SU-DHL-6 (cell line): ENCODE measurements around the gene C1orf21.

Experiments
- CTCF ChIP-seq: fragments of 200-600 bp; sonication (generic); IDR thresholded peaks from one replicate; pipeline ENCODE4 v1.5.1; 2017; ENCODE audit warnings: antibody characterized with exemption, mild to moderate bottlenecking, low read length, moderate library complexity; ENCODE audit not compliant: insufficient read depth, poor library complexity, severe bottlenecking
- EZH2phosphoT487 ChIP-seq: fragments of 200-600 bp; sonication (generic), shearing (Covaris generic); conservative IDR thresholded peaks from 2 replicates; pipeline ENCODE4 v1.6.1; 2018; ENCODE audit warnings: mild to moderate bottlenecking, antibody characterized with exemption, low read length, moderate library complexity, mixed read lengths

GRCh38 chr1:184506481-184506880 is 119.7 kb downstream of the C1orf21 start:
- TF ChIP-seq CTCF (no peak), EZH2phosphoT487 (no peak)
